GM18907 (cell line): Measurements from ENCODE around the gene THOC6.
"Not testable (repeated sequence)": the region's sequence is repeated elsewhere in the genome, so short reads cannot be mapped to it uniquely, and the experiment has no call there.

Experiments used
- ATAC-seq: cut with Tn5 transposase; IDR thresholded peaks from one replicate; pipeline ENCODE4 v1.9.1; 2021; ENCODE audit warnings: mild to moderate bottlenecking, moderate library complexity; ENCODE audit not compliant: unreplicated experiment

Gene THOC6

GRCh38 chr16:3052571-3053329, 28.9 kb downstream of the THOC6 start:
- ATAC-seq, result not testable (repeated sequence)

GRCh38 chr16:3053330-3053710, 29.5 kb downstream of the THOC6 start:
- not testable (repeated sequence) for ATAC-seq

DNA sequence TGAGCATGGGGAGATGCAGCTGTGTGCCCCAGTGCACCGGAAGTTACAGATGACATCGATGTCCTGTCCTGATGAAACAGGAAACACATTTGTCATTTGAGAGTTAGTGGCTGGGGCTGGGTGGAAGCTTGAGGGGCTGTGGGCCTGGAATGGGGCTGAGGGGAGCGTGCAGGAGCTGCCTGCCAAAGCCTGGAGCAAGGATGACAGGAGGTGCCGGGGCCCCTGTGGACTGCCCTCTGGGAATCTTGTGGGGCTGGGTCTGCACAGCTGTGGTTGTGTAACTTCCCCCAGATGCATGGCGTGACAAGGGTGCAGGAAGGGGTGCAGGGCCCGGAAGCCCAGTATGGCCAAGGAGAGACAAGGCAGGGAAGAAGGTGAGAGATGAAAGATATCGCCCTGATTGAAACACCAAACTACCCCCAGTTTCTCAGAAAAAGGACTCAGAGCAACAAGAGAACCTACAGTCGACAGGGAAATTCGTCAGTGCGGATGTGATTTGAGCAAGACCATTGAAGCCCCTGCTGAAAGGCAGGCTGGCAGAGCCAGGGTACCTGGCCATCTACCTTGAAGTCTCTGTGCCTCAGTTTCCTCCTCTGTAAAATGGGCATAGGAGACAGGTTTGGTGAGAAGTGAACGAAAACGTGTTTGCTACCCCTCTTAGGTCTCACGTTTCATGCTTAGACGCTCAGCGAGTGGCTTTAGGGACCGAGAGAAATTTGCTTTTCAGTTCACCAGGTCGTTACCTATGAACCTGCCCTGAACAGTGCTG, 31.3 kb downstream of the THOC6 start:
- no peak for ATAC-seq

- ATAC-seq, result not testable (repeated sequence)
Measured at GRCh38 chr16:3055734-3056115, 31.9 kb downstream of the THOC6 start.

GRCh38 chr16:3056336-3057180, 32.7 kb downstream of the THOC6 start:
- ATAC-seq, result no peak

GRCh38 chr16:3057181-3058138, 33.6 kb downstream of the THOC6 start:
- no peak for ATAC-seq

DNA sequence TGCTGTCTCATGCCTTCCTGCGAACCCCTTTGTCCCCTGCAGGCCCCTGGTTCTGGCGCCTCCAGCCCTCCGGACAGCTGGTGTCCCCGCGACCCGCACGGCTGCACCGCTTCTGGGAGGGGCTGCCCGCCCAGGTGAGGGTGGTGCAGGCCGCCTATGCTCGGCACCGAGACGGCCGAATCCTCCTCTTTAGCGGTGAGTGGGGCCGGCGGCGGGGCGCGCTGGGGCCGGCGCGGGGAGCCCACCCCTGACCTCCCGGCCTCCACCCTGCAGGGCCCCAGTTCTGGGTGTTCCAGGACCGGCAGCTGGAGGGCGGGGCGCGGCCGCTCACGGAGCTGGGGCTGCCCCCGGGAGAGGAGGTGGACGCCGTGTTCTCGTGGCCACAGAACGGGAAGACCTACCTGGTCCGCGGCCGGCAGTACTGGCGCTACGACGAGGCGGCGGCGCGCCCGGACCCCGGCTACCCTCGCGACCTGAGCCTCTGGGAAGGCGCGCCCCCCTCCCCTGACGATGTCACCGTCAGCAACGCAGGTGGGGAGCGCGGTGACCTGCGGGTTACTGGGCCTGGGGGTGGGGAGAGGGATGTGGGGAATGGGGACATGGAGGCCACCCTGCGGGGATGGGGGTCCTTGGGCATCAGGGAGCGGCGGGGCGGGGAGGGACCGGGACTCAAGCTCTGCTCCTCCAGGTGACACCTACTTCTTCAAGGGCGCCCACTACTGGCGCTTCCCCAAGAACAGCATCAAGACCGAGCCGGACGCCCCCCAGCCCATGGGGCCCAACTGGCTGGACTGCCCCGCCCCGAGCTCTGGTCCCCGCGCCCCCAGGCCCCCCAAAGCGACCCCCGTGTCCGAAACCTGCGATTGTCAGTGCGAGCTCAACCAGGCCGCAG, 34.5 kb downstream of the THOC6 start:
- ATAC-seq, result peak; percentile 13

DNA sequence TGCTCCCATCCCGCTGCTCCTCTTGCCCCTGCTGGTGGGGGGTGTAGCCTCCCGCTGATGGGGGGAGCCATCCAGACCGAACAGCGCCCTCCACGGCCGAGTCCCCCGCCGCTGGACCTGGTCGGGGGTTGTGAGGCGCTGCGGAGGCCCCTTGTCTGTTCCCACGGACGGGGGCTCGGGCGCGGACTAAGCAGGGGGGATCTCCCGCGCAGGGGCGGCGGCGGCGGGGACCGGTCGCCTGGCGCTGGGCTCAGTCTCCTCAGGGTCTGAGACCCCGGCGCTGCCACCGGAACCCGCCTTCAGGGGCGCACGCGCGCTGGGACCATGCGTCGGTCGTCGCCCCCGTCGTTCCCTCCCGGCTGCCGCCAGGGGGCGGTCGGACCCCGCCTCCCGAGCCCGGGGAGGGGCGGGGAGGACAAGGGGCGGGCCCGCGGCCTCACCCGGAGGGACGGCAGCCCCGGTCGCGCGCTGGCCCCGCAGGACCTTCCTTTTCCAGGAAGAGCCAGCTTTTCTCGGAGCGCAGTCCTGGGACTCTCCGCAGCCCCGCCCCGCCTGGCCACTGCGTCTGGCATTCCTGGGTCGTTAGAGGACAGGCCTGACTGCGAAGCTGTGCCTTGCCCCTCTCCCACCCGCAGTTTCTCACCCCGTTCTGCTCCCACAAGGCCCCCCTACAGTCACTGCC, 35.3 kb downstream of the THOC6 start:
- ATAC-seq, result peak; percentile 75

- peak; percentile 2 for ATAC-seq
Measured at GRCh38 chr16:3059723-3060242, 35.9 kb downstream of the THOC6 start.

GRCh38 chr16:3060339-3061127, 36.7 kb downstream of the THOC6 start:
- no peak for ATAC-seq

DNA sequence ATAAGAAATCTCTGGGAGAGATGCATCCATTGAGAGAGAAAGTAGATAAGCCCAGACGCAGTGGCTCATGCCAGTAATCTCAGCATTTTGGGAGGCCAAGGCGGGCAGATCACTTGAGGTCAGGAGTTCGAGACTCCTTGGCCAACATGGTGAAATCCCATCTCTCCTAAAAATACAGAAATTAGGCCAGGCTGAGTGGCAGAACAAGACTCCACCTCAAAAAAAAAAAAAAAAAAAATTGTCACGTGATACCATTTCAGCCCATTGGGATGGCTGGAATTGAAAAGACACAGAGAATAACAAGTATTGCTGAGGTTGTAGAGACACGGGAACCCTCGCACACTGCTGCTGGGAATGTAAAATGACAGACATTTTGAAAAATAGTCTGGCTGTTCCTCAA, 38.7 kb downstream of the THOC6 start:
- no peak for ATAC-seq

DNA sequence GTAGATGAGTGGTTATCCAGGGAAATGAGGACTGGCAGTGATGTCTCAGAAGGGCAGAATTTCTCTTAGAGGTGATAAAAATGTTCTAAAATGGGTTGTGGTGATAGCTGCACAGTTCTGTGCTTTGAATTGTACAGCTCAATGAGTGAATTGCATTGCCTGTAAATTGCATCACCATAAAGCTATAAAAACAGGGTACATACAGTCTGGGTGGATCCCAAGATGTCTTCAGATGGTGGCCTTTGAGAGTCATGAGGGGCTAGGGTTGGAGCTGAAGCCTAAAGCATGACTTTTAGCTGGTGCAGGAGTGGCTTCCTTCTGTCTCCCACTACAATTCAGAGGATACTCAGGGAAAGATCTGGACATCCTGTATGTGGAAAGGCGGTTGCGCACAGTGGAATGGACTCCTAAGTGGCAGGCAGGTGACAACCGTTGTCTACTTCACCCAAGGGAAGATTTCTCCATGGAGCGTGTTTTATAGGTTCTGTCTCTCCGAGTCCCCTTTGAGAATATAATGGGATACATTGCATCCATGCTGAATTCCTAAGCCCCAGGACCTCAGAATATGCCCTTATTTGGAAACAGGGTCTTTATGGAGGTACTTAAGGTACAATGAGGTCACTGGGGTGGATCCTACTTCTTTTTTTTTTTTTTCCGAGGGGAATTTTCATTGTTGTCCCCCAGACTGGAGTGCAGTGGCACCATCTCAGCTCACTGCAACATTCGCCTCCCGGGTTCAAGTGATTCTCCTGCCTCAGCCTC, 40.0 kb downstream of the THOC6 start:
- ATAC-seq, result no peak

DNA sequence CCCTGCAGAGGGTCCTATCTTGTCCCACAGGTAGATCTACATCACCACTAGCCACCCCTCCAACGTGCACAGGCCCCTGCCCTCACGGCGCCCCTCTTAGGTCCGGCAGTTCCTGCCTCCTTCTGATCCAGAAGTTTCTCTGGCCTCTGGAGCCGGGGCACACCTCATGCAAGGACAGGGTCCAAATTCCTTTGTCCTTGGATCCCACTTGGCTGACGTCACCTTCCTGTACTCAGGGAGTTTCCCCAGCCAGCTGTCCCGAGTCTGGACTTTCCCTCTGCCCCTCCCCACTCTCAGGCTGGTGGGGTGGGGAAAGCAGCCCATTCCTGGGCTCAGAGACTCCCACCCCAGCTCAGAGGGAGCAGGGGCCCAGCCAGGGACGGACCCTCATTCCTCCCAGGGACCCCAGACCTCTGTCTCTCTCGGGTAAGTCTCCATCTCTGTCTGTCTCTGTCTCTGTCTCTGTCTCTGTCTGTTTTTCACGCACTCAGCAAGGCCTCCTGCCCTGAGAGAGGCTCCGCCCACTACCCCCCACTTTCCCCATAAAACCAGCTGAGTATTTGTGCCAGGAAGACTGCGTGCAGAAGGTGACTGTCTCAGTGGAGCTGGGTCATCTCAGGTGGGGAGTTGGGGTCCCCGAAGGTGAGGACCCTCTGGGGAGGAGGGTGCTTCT, 41.4 kb downstream of the THOC6 start, which contains the start of gene IL32:
Gene IL32, plus strand, starts transcription at position 572 of the 673 bp plus-strand sequence. CDS start 172 bp downstream, outside the sequence.
- ATAC-seq, result peak; percentile 43

GRCh38 chr16:3065742-3066439, 42.1 kb downstream of the THOC6 start:
- ATAC-seq, result no peak

- no peak for ATAC-seq
Measured at GRCh38 chr16:3066440-3066748, 42.6 kb downstream of the THOC6 start.

GRCh38 chr16:3068487-3068886, 44.7 kb downstream of the THOC6 start:
- ATAC-seq, result no peak
